Measurements from ENCODE around the gene CYP2R1.

Gene CYP2R1

GRCh38 chr11:14906993-14907392, 15.0 kb upstream of the CYP2R1 start:
- no peak overlapping the region for H3K9ac ChIP-seq (ENCODE audit: low read depth, low read length)
- no peaks in the 10 kb centered on the region for H3K9me3 ChIP-seq (ENCODE audit: control insufficient read depth, insufficient read depth, low read length)
- H3K4me3 ChIP-seq (ENCODE audit: low read depth, low read length), result no peak overlapping the region
- H3K4me1 ChIP-seq (ENCODE audit: control insufficient read depth, insufficient read depth, low read length), result no peaks in the 10 kb centered on the region
- H3K27me3 ChIP-seq (ENCODE audit: control insufficient read depth, insufficient read depth, low read length), result peaks cover 3% of the 10 kb centered on the region
- no peaks in the 10 kb centered on the region for H3K36me3 ChIP-seq (ENCODE audit: control insufficient read depth, insufficient read depth, low read length)

DNA sequence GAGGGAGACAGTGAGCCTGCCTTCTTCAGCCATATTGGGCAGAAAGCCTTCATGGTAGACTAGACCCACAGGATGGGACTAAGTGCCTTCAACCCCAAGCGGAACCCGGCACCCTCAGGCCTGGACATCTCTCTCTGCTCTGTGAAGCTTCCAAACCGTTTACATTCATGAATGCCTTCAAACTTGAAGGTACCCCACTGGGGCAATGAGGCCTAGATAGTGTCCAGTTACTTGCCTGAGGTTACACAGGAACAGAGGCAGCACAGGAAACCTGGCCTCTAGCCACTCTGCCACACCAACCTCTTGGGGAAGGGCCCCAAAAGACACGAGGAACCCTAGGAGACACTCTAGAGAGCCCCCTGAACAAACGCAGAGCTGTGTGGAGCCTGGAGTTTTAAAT, 14.5 kb upstream of the CYP2R1 start:
- H3K9ac ChIP-seq (ENCODE audit: low read depth, low read length), result no peak overlapping the region
- H3K36me3 ChIP-seq (ENCODE audit: control insufficient read depth, insufficient read depth, low read length), result no peaks in the 10 kb centered on the region
- H3K9me3 ChIP-seq (ENCODE audit: control insufficient read depth, insufficient read depth, low read length), result no peaks in the 10 kb centered on the region
- peaks cover 3% of the 10 kb centered on the region for H3K27me3 ChIP-seq (ENCODE audit: control insufficient read depth, insufficient read depth, low read length)
- no peaks in the 10 kb centered on the region for H3K4me1 ChIP-seq (ENCODE audit: control insufficient read depth, insufficient read depth, low read length)
- no peak overlapping the region for H3K4me3 ChIP-seq (ENCODE audit: low read depth, low read length)

DNA sequence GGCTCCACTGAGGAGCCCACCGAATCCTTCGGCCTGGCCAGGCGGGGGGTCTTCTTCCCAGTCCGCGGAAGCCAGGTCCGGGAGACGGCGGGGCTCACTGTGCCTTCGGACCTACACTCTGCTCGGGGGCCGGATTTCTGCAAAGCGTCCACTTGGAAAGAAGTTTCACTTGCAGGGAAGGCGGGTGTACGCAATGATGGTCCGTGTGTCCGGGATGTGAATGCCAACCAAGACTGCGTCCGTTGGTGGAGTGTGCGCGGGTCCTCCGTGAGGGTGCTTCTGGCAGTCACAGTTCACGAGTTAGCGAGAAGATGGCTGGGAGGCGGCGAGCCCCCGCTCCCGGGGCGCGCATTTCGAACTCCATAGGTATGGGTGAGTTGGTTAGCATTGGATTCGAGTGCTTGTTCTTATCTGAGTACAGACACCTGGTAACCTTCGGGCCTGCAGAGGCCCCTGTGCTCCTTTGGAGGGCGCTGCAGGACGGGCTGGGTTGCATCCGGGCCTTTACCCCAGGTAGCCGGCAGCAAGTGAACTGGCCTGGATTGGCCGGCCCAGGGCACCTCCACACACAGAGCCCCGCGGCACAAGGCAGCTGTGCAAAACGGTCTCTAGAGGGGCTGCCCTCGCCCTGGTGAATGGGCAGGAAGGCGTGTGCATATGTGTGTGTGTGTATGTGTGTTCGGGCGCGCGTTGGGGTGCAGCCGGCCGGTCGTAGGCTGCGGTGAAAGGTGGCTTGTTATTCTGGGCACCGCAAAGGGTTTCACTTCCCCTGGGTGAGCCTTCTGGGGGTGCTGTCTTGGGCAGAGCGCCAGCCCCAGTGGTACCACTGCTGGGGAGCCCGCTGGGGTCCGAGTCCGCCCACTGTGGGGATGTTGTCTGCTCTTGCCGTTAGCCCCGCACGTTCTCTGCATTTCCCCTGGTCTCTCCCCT, 13.3 kb upstream of the CYP2R1 start:
- peaks cover 3% of the 10 kb centered on the region for H3K27me3 ChIP-seq (ENCODE audit: control insufficient read depth, insufficient read depth, low read length)
- H3K36me3 ChIP-seq (ENCODE audit: control insufficient read depth, insufficient read depth, low read length), result no peaks in the 10 kb centered on the region
- no peak overlapping the region for H3K9ac ChIP-seq (ENCODE audit: low read depth, low read length)
- no peaks in the 10 kb centered on the region for H3K4me1 ChIP-seq (ENCODE audit: control insufficient read depth, insufficient read depth, low read length)
- peak overlapping the region; percentile 35 for H3K4me3 ChIP-seq (ENCODE audit: low read depth, low read length)
- no peaks in the 10 kb centered on the region for H3K9me3 ChIP-seq (ENCODE audit: control insufficient read depth, insufficient read depth, low read length)

- no peak overlapping the region for H3K9ac ChIP-seq (ENCODE audit: low read depth, low read length)
- no peaks in the 10 kb centered on the region for H3K36me3 ChIP-seq (ENCODE audit: control insufficient read depth, insufficient read depth, low read length)
- H3K27me3 ChIP-seq (ENCODE audit: control insufficient read depth, insufficient read depth, low read length), result peaks cover 3% of the 10 kb centered on the region
- peak overlapping the region; percentile 35 for H3K4me3 ChIP-seq (ENCODE audit: low read depth, low read length)
- no peaks in the 10 kb centered on the region for H3K9me3 ChIP-seq (ENCODE audit: control insufficient read depth, insufficient read depth, low read length)
- H3K4me1 ChIP-seq (ENCODE audit: control insufficient read depth, insufficient read depth, low read length), result no peaks in the 10 kb centered on the region
Measured at GRCh38 chr11:14904745-14905103, 12.7 kb upstream of the CYP2R1 start.

DNA sequence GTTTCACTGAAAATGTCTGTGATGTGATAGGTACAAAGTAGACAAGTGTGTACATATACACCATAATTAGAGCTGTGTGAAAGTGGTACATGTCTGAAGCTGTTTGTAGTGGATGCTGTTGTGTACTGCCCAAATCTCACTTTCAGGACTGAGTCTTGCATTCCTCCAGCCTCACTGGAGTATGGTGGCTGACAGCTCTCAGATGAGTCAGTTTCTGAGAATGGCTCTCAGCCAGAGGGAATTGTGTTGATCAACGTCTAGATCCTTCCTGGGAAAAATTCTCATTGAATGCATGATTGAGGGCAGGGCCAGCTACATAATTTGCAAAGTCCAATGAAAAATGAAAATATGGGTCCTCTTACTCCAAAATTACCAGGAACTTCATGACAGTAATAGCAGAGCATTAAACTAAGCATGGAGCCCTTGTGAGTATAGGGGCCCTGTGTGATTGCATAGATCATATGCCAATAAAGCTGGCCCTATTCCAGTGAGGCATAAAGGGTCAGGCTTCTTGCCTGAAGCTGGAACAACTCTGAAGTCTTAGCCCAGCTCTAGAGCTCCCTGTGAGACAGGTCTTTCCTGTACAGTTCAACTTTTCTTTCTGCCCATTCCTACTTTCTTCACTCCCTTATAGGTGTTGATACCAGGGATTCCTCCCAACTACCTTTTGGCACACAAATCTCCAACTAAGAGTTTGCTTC, 10.8 kb upstream of the CYP2R1 start:
- Histone ChIP-seq H3K36me3 (ENCODE audit: control insufficient read depth, insufficient read depth, low read length) (no peaks in the 10 kb centered on the region), H3K27me3 (ENCODE audit: control insufficient read depth, insufficient read depth, low read length) (peaks cover 3% of the 10 kb centered on the region), H3K9me3 (ENCODE audit: control insufficient read depth, insufficient read depth, low read length) (no peaks in the 10 kb centered on the region), H3K9ac (ENCODE audit: low read depth, low read length) (no peak overlapping the region), H3K4me3 (ENCODE audit: low read depth, low read length) (no peak overlapping the region), H3K4me1 (ENCODE audit: control insufficient read depth, insufficient read depth, low read length) (no peaks in the 10 kb centered on the region)

GRCh38 chr11:14898906-14899305, 6.9 kb upstream of the CYP2R1 start:
- no peaks in the 10 kb centered on the region for H3K4me1 ChIP-seq (ENCODE audit: control insufficient read depth, insufficient read depth, low read length)
- H3K9me3 ChIP-seq (ENCODE audit: control insufficient read depth, insufficient read depth, low read length), result no peaks in the 10 kb centered on the region
- H3K9ac ChIP-seq (ENCODE audit: low read depth, low read length), result no peak overlapping the region
- no peak overlapping the region for H3K4me3 ChIP-seq (ENCODE audit: low read depth, low read length)
- H3K36me3 ChIP-seq (ENCODE audit: control insufficient read depth, insufficient read depth, low read length), result no peaks in the 10 kb centered on the region
- H3K27me3 ChIP-seq (ENCODE audit: control insufficient read depth, insufficient read depth, low read length), result peaks cover 4% of the 10 kb centered on the region

- Histone ChIP-seq H3K27me3 (ENCODE audit: control insufficient read depth, insufficient read depth, low read length) (peaks cover 8% of the 10 kb centered on the region), H3K4me1 (ENCODE audit: control insufficient read depth, insufficient read depth, low read length) (no peaks in the 10 kb centered on the region)
Measured at GRCh38 chr11:14898355-14898754, 6.3 kb upstream of the CYP2R1 start.

DNA sequence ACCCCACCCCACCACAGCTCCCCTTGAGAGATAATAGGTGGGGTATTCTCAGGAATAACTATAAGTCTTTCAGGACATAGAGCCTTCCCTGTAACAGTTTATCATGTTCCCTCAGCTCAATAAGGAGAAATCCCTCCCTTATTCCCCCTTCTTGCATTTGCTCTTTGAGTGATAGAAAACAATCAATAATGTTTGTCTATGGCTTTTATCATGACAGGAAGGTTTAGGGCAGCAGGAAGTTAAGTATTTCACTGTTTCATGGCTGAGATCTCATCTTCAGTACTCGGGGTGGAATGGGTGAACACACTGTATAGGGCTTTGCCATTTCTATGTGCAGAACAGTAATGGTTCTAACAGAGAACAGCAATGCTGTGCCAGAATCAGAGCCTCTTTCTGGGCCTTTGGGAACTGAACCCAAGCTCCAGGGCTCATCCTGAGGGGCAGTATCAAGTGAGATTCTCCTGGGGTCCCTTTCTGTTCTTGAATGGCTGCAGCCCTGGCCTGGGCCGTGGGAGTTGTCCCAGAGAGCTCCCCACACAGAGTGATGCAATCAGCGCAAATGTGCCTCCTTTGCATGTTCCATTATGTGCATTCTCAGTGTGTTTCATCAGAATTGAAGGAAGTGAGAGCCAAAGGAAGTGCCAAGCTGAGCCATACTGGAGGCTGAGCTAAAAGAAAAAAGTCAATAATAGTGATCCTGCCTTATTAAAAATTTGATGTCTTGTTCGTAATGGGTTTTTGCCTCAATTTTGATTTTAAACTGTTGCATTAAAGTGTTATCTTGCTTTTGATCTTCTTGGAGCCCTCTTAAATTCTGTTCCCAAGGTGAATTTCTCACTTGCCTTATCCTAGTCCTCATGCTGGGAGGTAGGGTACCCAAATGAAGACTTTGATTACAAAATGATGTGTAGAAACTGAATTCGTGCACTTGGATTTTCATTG, 2.9 kb upstream of the CYP2R1 start:
- H3K9ac ChIP-seq (ENCODE audit: low read depth, low read length), result no peak overlapping the region
- H3K4me3 ChIP-seq (ENCODE audit: low read depth, low read length), result no peak overlapping the region
- H3K27me3 ChIP-seq (ENCODE audit: control insufficient read depth, insufficient read depth, low read length), result peaks cover 26% of the 10 kb centered on the region
- H3K36me3 ChIP-seq (ENCODE audit: control insufficient read depth, insufficient read depth, low read length), result no peaks in the 10 kb centered on the region
- no peaks in the 10 kb centered on the region for H3K4me1 ChIP-seq (ENCODE audit: control insufficient read depth, insufficient read depth, low read length)
- H3K9me3 ChIP-seq (ENCODE audit: control insufficient read depth, insufficient read depth, low read length), result no peaks in the 10 kb centered on the region

More at GRCh38 chr11:14898355-14898754, 6.3 kb upstream of the CYP2R1 start:
- Histone ChIP-seq H3K9ac (ENCODE audit: low read depth, low read length) (no peak overlapping the region), H3K36me3 (ENCODE audit: control insufficient read depth, insufficient read depth, low read length) (no peaks in the 10 kb centered on the region), H3K4me3 (ENCODE audit: low read depth, low read length) (no peak overlapping the region), H3K9me3 (ENCODE audit: control insufficient read depth, insufficient read depth, low read length) (no peaks in the 10 kb centered on the region)

- Histone ChIP-seq H3K27me3 (ENCODE audit: control insufficient read depth, insufficient read depth, low read length) (peaks cover 26% of the 10 kb centered on the region), H3K4me1 (ENCODE audit: control insufficient read depth, insufficient read depth, low read length) (no peaks in the 10 kb centered on the region), H3K36me3 (ENCODE audit: control insufficient read depth, insufficient read depth, low read length) (no peaks in the 10 kb centered on the region), H3K4me3 (ENCODE audit: low read depth, low read length) (peak overlapping the region; percentile 80), H3K9me3 (ENCODE audit: control insufficient read depth, insufficient read depth, low read length) (no peaks in the 10 kb centered on the region), H3K9ac (ENCODE audit: low read depth, low read length) (no peak overlapping the region)
Measured at GRCh38 chr11:14892577-14892976, 546 bp upstream of the CYP2R1 start.

DNA sequence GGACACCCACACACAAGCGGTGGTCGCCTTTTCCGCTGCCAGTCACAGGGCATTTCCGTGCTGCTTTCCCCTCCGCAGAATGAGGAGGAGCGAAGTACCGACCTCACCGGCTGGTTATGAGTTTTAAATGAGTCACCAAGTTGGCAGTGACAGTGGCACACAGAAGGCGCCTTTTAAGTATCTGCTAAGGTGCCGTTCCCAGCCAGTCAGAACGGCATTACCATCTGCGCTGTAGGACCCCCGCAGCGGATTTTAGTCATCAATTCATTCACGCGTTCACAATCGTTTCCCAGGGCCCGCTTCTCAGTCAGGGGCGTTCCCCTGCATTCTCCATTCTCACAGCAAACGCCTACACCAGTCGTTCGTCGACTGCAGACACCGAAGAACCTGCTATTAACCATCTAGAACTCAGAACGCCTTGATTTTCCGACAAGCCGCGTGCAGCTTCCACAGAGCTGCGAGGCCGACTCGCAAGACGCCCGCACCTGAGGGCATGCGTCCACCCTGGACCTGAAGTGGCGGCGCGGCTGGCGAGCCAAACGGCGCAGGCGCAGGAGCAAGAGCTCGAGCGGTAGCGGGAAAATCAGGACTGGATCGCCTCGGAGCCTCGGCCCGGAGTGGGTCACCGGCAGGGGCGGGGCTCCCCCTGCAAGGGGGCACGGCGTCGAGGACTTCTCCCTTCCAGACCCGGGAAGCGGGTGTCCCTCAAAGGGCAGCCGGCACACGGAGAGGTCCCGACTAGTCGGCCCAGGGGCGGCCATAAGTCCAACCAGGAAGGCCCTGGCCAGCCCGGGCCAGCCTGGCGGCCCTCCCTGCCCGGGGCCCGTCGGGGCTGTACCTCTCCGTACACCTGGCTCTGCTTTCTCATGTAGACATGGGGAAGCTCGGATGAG, 642 bp downstream of the CYP2R1 start:
- no peaks in the 10 kb centered on the region for H3K9me3 ChIP-seq (ENCODE audit: control insufficient read depth, insufficient read depth, low read length)
- H3K9ac ChIP-seq (ENCODE audit: low read depth, low read length), result no peak overlapping the region
- H3K36me3 ChIP-seq (ENCODE audit: control insufficient read depth, insufficient read depth, low read length), result no peaks in the 10 kb centered on the region
- H3K4me1 ChIP-seq (ENCODE audit: control insufficient read depth, insufficient read depth, low read length), result no peaks in the 10 kb centered on the region
- peaks cover 26% of the 10 kb centered on the region for H3K27me3 ChIP-seq (ENCODE audit: control insufficient read depth, insufficient read depth, low read length)
- peak overlapping the region; percentile 80 for H3K4me3 ChIP-seq (ENCODE audit: low read depth, low read length)

All from iPS-15b (cell line).